Measurements from ENCODE around the gene RHOB. TPM values are rescaled to one million over a fixed set of nuclear protein-coding genes. Genes with fewer than 3 reads are reported as not detected.

RHOB gene
- total RNA-seq, 1 experiment from 2014 or later, result 79.5 TPM

DNA sequence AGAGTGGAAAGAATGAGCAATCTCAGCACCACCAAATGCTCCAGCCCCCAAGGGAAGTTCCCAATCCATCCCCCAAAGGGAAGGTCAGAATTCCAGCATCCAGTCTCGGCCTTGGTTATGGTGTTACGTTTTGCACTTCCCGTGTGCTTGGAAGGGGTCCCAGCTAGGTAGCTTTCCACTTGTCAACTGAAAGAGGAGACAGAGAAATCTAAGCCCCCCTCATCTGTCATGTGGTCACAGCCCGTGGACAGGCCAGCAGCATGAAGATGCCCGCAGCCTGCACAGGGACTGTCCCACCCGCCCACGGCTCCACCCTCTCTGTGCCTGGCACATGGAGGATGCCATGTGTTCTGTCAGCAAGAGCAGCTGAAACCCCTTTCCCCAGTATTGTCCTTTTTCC, 32.1 kb downstream of the RHOB start:
- DNase-seq (ENCODE audit: low read depth, low spot score), result no peak

DNA sequence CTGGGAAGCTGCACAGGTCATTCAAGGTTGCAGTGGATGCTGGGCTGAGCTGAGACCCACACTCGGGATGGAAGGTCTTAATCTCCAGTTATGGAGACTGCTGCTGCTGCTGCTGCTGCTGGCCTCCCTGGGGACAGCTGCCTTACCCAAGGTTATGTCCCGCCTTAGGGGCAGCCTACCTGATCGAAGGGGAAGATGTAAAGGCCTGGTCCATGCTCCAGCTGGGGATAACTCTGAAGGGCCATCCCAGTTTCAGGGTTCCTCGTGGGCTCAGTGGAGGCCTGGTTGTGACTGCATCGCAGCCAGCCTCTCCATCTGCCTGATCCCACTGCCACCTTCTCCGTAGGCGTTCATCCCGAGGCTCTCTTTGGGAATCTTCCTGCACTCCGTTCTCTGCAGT, 33.0 kb downstream of the RHOB start:
- in situ Hi-C loops (cut with HindIII; ENCODE audit: low pct_unique_long_range_greater_than_20kb, low sequenced_read_pairs), result no loop called here
- DNase-seq (ENCODE audit: low read depth, low spot score), result no peak

More for the DNA sequence above, 32.1 kb downstream of the RHOB start:
- in situ Hi-C loops (cut with HindIII; ENCODE audit: low pct_unique_long_range_greater_than_20kb, low sequenced_read_pairs), result no loop called here

DNA sequence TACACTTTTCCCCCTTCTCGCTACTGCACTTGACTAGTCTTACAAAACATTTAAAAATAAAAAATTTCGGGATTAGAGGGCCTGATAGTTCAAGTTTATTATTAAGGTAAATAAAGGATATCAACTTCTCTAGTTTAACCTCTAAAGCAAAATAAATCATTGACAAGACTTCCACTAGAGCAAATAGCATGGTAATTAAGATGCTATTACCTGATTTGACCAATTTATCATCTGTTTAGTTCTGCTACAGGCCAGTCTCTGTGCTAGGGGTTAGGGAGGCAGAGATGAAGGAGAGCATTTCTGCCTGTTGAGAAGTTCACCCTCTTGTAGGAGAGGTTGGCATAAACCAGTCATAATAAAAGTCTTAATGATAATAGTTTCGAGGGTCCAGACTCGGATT, 34.0 kb downstream of the RHOB start:
- DNase-seq (ENCODE audit: low read depth, low spot score), result no peak
- in situ Hi-C loops (cut with HindIII; ENCODE audit: low pct_unique_long_range_greater_than_20kb, low sequenced_read_pairs), result no loop called here

GRCh38 chr2:20481798-20482405, 35.0 kb downstream of the RHOB start:
- no peak for DNase-seq (ENCODE audit: low read depth, low spot score)
- in situ Hi-C loops (cut with HindIII; ENCODE audit: low pct_unique_long_range_greater_than_20kb, low sequenced_read_pairs), result no loop called here

- DNase-seq (ENCODE audit: low read depth, low spot score), result no peak
- in situ Hi-C loops (cut with HindIII; ENCODE audit: low pct_unique_long_range_greater_than_20kb, low sequenced_read_pairs), result no loop called here
Observed at GRCh38 chr2:20482725-20483124, 35.9 kb downstream of the RHOB start.

GRCh38 chr2:20483194-20483895, 36.5 kb downstream of the RHOB start:
- in situ Hi-C loops (cut with HindIII; ENCODE audit: low pct_unique_long_range_greater_than_20kb, low sequenced_read_pairs), result no loop called here
- DNase-seq (ENCODE audit: low read depth, low spot score), result no peak

GRCh38 chr2:20484034-20484617, 37.3 kb downstream of the RHOB start:
- no peak for DNase-seq (ENCODE audit: low read depth, low spot score)
- in situ Hi-C loops (cut with HindIII; ENCODE audit: low pct_unique_long_range_greater_than_20kb, low sequenced_read_pairs), result no loop called here

GRCh38 chr2:20484810-20485611, 38.1 kb downstream of the RHOB start:
- no peak for DNase-seq (ENCODE audit: low read depth, low spot score)
- in situ Hi-C loops (cut with HindIII; ENCODE audit: low pct_unique_long_range_greater_than_20kb, low sequenced_read_pairs), result no loop called here

GRCh38 chr2:20485612-20486388, 38.9 kb downstream of the RHOB start:
- DNase-seq (ENCODE audit: low read depth, low spot score), result no peak
- in situ Hi-C loops (cut with HindIII; ENCODE audit: low pct_unique_long_range_greater_than_20kb, low sequenced_read_pairs), result no loop called here

GRCh38 chr2:20486571-20486970, 39.7 kb downstream of the RHOB start:
- in situ Hi-C loops (cut with HindIII; ENCODE audit: low pct_unique_long_range_greater_than_20kb, low sequenced_read_pairs), result no loop called here
- no peak for DNase-seq (ENCODE audit: low read depth, low spot score)

GRCh38 chr2:20487030-20487391, 40.1 kb downstream of the RHOB start:
- in situ Hi-C loops (cut with HindIII; ENCODE audit: low pct_unique_long_range_greater_than_20kb, low sequenced_read_pairs), result no loop called here
- no peak for DNase-seq (ENCODE audit: low read depth, low spot score)

GRCh38 chr2:20487392-20488174, 40.7 kb downstream of the RHOB start:
- in situ Hi-C loops (cut with HindIII; ENCODE audit: low pct_unique_long_range_greater_than_20kb, low sequenced_read_pairs), result no loop called here
- DNase-seq (ENCODE audit: low read depth, low spot score), result peak; percentile 51

DNA sequence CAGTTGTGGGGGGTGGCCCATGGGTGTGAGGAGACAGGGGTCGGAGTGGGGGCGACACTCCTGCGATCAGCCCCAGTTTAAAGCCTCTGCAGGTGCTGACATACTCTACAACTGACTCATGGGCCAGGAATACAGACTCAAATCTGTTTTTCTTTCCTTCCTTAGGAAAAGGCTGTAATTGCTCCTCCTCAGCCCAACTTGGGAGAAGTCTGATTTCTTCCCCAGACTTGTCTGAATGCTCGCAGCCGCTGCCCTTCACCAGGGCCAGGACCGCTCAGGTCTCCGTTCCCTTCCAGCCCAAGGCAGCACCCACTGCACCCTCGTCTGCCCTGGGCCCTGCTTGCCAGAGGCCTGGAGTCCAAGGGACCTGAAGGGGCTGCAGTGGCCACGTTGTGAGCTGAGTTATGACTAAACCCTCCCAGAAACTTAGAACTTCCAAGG, 41.3 kb downstream of the RHOB start:
- DNase-seq (ENCODE audit: low read depth, low spot score), result no peak

GRCh38 chr2:20488782-20489181, 41.9 kb downstream of the RHOB start:
- in situ Hi-C loops (cut with HindIII; ENCODE audit: low pct_unique_long_range_greater_than_20kb, low sequenced_read_pairs), result no loop called here
- no peak for DNase-seq (ENCODE audit: low read depth, low spot score)

More for the DNA sequence above, 41.3 kb downstream of the RHOB start:
- in situ Hi-C loops (cut with HindIII; ENCODE audit: low pct_unique_long_range_greater_than_20kb, low sequenced_read_pairs), result no loop called here

DNA sequence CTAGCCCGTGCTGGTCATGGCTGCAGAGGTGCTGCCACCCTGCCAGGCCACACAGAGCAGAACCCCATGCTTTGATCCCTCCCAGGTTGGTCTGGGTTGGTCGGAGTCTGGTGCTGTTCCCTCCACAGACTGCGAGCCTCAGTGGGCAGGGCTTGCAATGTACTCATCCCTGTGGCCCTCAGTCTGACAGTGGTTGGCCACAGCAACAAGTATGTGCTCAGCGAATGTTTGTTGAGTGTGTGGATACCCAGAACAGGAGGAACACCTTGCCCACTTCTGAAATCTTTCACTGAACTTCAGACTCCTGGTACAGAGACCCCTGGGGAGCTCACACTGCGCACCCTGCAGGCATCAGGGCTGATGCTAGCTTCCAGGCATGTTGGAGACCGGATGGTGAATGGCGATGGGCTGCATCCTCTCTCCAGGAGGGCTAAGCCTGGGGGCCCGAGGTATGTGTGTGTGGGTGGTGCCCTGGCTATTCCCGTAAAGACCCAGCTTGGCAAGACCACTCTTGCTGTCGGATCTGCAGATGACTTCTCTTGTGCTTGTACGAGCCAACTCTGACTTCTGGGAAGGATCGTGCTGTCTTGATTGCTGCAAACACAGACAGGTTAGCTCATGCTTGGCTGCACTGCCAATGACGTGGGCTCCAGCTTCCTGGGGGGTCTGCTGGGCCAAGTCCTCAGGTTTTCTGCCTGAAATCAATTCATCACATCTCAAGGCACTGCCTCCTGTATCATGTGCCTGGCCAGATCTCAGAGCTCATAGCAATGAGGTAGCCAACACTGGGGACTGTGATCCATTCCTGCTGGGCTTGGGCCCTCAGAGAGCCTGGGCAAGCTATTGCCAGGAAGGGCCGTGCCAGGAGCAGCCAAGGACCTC, 43.7 kb downstream of the RHOB start:
- no peak for DNase-seq (ENCODE audit: low read depth, low spot score)
- in situ Hi-C loops (cut with HindIII; ENCODE audit: low pct_unique_long_range_greater_than_20kb, low sequenced_read_pairs), result no loop called here

All from SK-MEL-5 (cell line).